Rectal smooth muscle tissue (tissue), 1 donor: ENCODE measurements around the gene ZNF8.
A peak's percentile ranks its signal among the peaks of the same experiment; 100 is the strongest.

Experiments used
- H3K27ac ChIP-seq: one replicate; pipeline ENCODE4 v1.7.0; 2013; ENCODE audit warnings: low read depth, low read length, inconsistent platforms
- H3K27me3 ChIP-seq: one replicate; pipeline ENCODE4 v1.7.0; 2013; ENCODE audit warnings: low read length; ENCODE audit not compliant: control insufficient read depth, insufficient read depth
- H3K36me3 ChIP-seq: one replicate; pipeline ENCODE4 v1.7.0; 2013; ENCODE audit warnings: low read length; ENCODE audit not compliant: control insufficient read depth, insufficient read depth
- H3K4me1 ChIP-seq: one replicate; pipeline ENCODE4 v1.7.0; 2013; ENCODE audit warnings: low read length; ENCODE audit not compliant: control insufficient read depth, insufficient read depth
- H3K4me3 ChIP-seq: one replicate; pipeline ENCODE4 v1.7.0; 2013; ENCODE audit warnings: low read length
- H3K9ac ChIP-seq: one replicate; pipeline ENCODE4 v1.7.0; 2013; ENCODE audit warnings: low read length

Gene ZNF8

GRCh38 chr19:58326914-58327726 is 48.4 kb downstream of the ZNF8 start, which contains the start of gene ZSCAN22:
Gene ZSCAN22 (plus strand): TSS chr19:58326994. CDS start chr19:58334803, 7,809 bp downstream.
- Histone ChIP-seq H3K27me3 (no peaks in the 10 kb centered on the region), H3K27ac (peak within 1 kb of the TSS; percentile 95), H3K36me3 (no peaks in the 10 kb centered on the region), H3K9ac (peak within 1 kb of the TSS; percentile 63), H3K4me3 (peak within 1 kb of the TSS; percentile 94), H3K4me1 (peaks cover 4% of the 10 kb centered on the region)

DNA sequence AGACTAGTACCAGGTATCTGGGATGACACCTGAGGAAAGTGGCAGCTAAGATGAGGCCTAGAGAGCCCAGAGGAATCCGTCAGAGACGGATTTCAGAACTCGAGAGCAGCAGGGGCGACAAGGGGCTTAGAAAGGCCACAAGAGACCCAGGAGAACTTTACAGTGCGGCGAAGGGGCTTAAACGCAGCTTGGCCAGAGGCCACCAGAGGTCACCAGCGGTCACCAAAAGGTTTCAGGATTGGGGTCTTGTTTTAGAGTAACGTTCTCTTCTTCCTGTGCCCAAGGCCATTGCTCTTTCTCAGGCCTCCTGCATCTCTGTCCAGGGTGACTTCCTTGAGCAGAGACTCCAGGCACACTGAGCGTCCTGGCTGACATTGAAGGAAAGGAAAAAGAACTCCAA is 50.2 kb downstream of the ZNF8 start:
- no peak overlapping the region for H3K27ac ChIP-seq
- no peaks in the 10 kb centered on the region for H3K36me3 ChIP-seq
- H3K9ac ChIP-seq: no peak overlapping the region
- H3K4me3 ChIP-seq: no peak overlapping the region
- H3K27me3 ChIP-seq: no peaks in the 10 kb centered on the region
- H3K4me1 ChIP-seq: peaks cover 4% of the 10 kb centered on the region

- Histone ChIP-seq H3K4me1 (peaks cover 4% of the 10 kb centered on the region), H3K4me3 (no peak overlapping the region), H3K36me3 (peaks cover 4% of the 10 kb centered on the region), H3K9ac (no peak overlapping the region), H3K27ac (peak overlapping the region; percentile 27), H3K27me3 (no peaks in the 10 kb centered on the region)
These were observed 51.7 kb downstream of the ZNF8 start for GRCh38 chr19:58330458-58330857.

DNA sequence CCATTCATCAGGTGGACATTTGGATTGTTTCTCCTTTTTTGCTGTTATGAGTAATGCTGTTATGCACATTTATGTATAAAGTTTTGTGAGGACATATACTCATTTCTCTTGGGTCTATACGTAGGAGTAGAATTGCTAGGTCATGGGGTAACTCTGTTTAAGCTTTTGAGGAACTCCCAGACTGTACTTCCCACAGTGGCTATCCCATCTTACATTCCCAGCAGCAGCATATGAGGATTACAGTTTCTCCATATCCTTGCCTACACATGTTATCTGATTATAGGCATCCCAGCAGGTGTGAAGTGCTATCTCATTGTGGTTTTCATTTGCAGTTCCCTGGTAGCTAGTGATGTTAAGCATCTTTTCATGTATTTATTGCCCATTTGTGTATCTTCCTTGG is 53.9 kb downstream of the ZNF8 start:
- H3K4me1 ChIP-seq: no peaks in the 10 kb centered on the region
- peaks cover 7% of the 10 kb centered on the region for H3K36me3 ChIP-seq
- no peak overlapping the region for H3K27ac ChIP-seq
- H3K4me3 ChIP-seq: no peak overlapping the region
- no peak overlapping the region for H3K9ac ChIP-seq
- H3K27me3 ChIP-seq: no peaks in the 10 kb centered on the region

DNA sequence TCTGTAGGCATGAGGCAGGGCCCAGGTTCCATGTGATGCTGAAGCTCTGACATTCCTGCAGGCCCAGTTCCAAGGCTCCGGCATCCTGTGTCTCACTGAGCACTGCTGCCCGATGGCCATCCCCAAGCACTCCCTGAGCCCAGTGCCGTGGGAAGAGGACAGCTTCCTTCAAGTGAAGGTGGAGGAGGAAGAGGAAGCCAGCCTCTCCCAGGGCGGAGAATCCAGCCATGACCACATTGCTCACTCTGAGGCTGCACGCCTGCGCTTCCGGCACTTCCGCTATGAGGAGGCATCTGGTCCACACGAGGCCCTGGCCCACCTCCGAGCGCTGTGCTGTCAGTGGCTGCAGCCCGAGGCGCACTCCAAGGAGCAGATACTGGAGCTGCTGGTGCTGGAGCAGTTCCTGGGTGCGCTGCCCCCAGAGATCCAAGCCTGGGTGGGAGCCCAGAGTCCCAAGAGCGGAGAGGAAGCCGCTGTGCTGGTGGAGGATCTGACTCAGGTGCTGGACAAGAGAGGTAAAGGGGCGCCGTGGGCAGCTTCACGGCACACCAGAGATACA is 56.0 kb downstream of the ZNF8 start:
- H3K27me3 ChIP-seq: no peaks in the 10 kb centered on the region
- no peak overlapping the region for H3K9ac ChIP-seq
- no peaks in the 10 kb centered on the region for H3K4me1 ChIP-seq
- H3K4me3 ChIP-seq: no peak overlapping the region
- no peak overlapping the region for H3K27ac ChIP-seq
- H3K36me3 ChIP-seq: peaks cover 20% of the 10 kb centered on the region

- H3K9ac ChIP-seq: no peak overlapping the region
- H3K27me3 ChIP-seq: no peaks in the 10 kb centered on the region
- no peak overlapping the region for H3K27ac ChIP-seq
- no peak overlapping the region for H3K4me3 ChIP-seq
- no peaks in the 10 kb centered on the region for H3K4me1 ChIP-seq
- peaks cover 22% of the 10 kb centered on the region for H3K36me3 ChIP-seq
These were observed 56.9 kb downstream of the ZNF8 start for GRCh38 chr19:58335630-58336029.

- Histone ChIP-seq H3K4me3 (no peak overlapping the region), H3K4me1 (no peaks in the 10 kb centered on the region), H3K9ac (no peak overlapping the region), H3K27ac (no peak overlapping the region), H3K36me3 (peaks cover 22% of the 10 kb centered on the region), H3K27me3 (no peaks in the 10 kb centered on the region)
These were observed 57.5 kb downstream of the ZNF8 start for GRCh38 chr19:58336216-58336615.

DNA sequence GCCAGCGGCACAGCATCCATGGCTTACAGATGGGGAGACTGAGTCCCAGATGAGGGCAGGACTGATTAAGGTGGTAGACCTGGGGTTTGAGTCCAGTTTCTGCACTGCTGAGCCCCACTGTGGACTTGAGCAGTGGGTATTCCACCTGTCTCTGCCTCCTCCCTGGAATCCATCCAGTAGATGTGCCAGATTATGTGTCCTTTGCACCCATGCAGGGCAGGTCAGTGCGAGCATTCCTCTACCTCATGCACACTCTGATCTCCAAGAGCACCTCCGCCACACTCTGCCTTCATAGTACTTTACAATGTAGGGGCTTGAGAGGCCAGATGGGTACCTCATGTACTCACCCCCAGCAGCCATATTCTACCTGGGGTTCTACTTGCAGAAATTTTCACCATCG is 58.1 kb downstream of the ZNF8 start:
- Histone ChIP-seq H3K4me1 (no peaks in the 10 kb centered on the region), H3K27ac (no peak overlapping the region), H3K9ac (no peak overlapping the region), H3K36me3 (peaks cover 22% of the 10 kb centered on the region), H3K4me3 (no peak overlapping the region), H3K27me3 (no peaks in the 10 kb centered on the region)

DNA sequence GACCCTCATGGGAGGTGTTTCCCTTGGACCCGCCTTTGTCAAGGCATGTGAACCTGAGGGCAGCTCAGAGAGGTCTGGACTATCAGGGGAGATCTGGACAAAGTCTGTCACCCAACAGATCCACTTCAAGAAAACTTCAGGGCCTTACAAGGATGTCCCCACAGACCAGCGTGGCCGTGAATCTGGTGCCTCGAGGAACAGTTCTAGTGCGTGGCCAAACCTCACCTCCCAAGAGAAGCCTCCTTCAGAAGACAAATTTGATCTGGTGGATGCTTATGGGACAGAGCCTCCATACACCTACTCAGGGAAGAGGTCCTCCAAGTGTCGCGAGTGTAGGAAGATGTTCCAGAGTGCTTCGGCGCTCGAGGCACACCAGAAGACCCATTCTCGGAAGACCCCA is 59.6 kb downstream of the ZNF8 start:
- H3K27me3 ChIP-seq: no peaks in the 10 kb centered on the region
- H3K36me3 ChIP-seq: peaks cover 22% of the 10 kb centered on the region
- no peak overlapping the region for H3K4me3 ChIP-seq
- H3K9ac ChIP-seq: no peak overlapping the region
- H3K27ac ChIP-seq: no peak overlapping the region
- no peaks in the 10 kb centered on the region for H3K4me1 ChIP-seq

- Histone ChIP-seq H3K4me1 (no peaks in the 10 kb centered on the region), H3K9ac (no peak overlapping the region), H3K4me3 (no peak overlapping the region), H3K27ac (no peak overlapping the region), H3K36me3 (peaks cover 22% of the 10 kb centered on the region), H3K27me3 (no peaks in the 10 kb centered on the region)
These were observed 60.2 kb downstream of the ZNF8 start for GRCh38 chr19:58338825-58339558.

DNA sequence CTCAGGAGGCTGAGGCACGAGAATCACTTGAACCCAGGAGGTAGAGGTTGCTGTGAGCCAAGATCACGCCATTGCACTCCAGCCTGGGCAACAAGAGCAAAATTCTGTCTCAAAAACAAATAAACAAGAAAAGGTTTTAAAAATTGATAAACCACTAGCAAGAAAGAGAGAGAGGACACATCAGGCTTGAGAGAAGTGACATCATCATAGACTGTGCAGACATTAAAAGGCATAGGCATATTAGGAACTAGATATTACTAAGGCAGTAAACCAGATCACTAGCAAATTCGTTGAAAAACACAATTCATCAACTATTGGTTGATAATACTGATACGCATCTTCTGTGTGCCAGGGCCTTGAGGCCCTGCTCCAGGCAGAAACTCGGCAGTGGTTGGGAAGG is 66.8 kb downstream of the ZNF8 start:
- Histone ChIP-seq H3K9ac (no peak overlapping the region), H3K4me1 (no peaks in the 10 kb centered on the region), H3K27ac (no peak overlapping the region), H3K27me3 (no peaks in the 10 kb centered on the region), H3K36me3 (no peaks in the 10 kb centered on the region), H3K4me3 (no peak overlapping the region)

DNA sequence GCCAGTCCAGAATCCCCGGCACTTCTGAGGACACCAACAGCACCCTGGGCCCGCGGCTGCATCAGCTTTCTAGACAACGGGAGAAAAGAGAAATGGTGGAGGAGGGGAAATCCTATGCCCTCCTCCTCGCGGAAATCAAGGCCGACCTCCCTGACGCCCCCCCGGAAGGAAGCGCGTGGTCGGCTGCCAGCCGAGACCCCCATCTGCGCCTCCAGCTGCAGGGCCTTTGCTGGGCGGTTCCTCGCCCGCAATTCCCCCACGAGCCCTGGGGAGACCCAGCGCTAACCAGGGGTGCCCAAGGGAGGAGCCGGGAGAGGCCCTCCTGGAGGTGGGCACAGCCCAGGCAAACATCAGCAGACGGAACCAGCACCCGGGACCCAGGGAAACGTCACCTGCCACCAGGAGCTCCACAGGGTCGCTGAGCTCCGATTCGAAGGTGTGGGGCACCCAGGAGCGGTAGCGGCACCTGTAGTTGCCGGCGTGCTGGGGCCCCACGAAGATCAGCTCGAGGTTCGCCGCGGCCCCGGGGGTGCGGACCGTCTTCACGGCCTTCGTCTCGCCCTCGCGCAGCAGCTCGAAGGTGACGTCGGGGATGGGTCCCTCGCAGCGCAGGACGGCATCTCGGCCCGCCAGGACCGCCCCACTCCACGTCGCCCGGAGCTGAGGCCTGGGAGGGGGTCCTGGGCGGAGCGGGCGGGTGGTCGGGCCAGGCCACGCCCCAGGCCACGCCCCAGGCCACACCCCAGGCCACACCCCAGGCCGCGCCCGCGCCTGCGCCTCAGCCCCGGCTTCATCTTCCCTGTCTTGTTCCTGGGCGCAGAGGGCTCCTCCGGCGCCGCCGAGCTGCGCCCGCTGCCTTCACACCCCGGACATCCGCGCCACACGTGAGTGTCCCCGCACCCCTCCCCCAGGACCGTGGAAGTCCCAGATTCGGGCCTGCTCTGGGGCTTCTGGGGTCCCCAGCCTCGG is 68.5 kb downstream of the ZNF8 start:
- no peaks in the 10 kb centered on the region for H3K4me1 ChIP-seq
- H3K4me3 ChIP-seq: peak overlapping the region; percentile 53
- no peak overlapping the region for H3K9ac ChIP-seq
- H3K27me3 ChIP-seq: peaks cover 5% of the 10 kb centered on the region
- H3K36me3 ChIP-seq: no peaks in the 10 kb centered on the region
- no peak overlapping the region for H3K27ac ChIP-seq
